Measurements from ENCODE around the gene DAPK1. TPM values are rescaled to one million over a fixed set of nuclear protein-coding genes. Genes with fewer than 3 reads are reported as not detected.

The DAPK1 gene
- polyA plus RNA-seq, 2 of the 4 experiments (the other 2 are of a cell fraction): 55.2 to 67.2 TPM

- TF ChIP-seq ZC3H11A (IDR thresholded peaks at IDR 0.05): no peak
- TF ChIP-seq SMC3 (IDR thresholded peaks at IDR 0.05): no peak
- TF ChIP-seq TP53 (CRISPR knock-in tag; IDR thresholded peaks at IDR 0.05): no peak
- TF ChIP-seq ZNF302 (CRISPR knock-in tag; IDR thresholded peaks at IDR 0.05): no peak
- no peak for TF ChIP-seq CTCF (IDR thresholded peaks at IDR 0.05)
- no peak for TF ChIP-seq MAX (IDR thresholded peaks at IDR 0.05)
- TF ChIP-seq NPAS2 (CRISPR knock-in tag; IDR thresholded peaks at IDR 0.05; ENCODE audit: borderline replicate concordance): no peak
- no peak for TF ChIP-seq ZSCAN20 (CRISPR knock-in tag; IDR thresholded peaks at IDR 0.05)
Measured at GRCh38 chr9:87541663-87542062, 44.0 kb downstream of the DAPK1 start (continued).

- H3K4me2 ChIP-seq: no peak overlapping the region
- CTCF ChIA-PET: interaction anchor here (1.1 kb wide), 1 partner anchor 119 kb away, joined by 3 read pairs; no protein-coding TSS in a partner anchor
- no peak for FAIRE-seq
- no peak for DNase-seq (ENCODE audit: low read depth in 1 of 2, low spot score in 1 of 2)
- no peak overlapping the region for H3K27ac ChIP-seq
- no peak for ATAC-seq
- TF ChIP-seq REST (IDR thresholded peaks at IDR 0.05) (no peak), JUNB (IDR thresholded peaks at IDR 0.05) (no peak), HMGXB4 (CRISPR knock-in tag; IDR thresholded peaks at IDR 0.05; ENCODE audit: borderline replicate concordance) (no peak), EHF (CRISPR knock-in tag; IDR thresholded peaks at IDR 0.05) (no peak), RFX5 (IDR thresholded peaks at IDR 0.05) (no peak), RARB (CRISPR knock-in tag; IDR thresholded peaks at IDR 0.05) (no peak), NR3C1 (IDR thresholded peaks at IDR 0.05) (no peak), ELK1 (IDR thresholded peaks at IDR 0.05; ENCODE audit: low read depth, low read length) (no peak), CBX2 (IDR thresholded peaks at IDR 0.05; ENCODE audit: borderline replicate concordance, low read depth) (no peak), KDM5A (IDR thresholded peaks at IDR 0.05) (no peak), HOXB13 (CRISPR knock-in tag; IDR thresholded peaks at IDR 0.05; ENCODE audit: low read depth) (no peak), JUN (IDR thresholded peaks at IDR 0.05) (no peak), POLR2AphosphoS2 (conservative IDR thresholded peaks at IDR 0.05; ENCODE audit: low read length) (no peak), CBX8 (IDR thresholded peaks at IDR 0.05) (no peak), MAZ (IDR thresholded peaks at IDR 0.05; ENCODE audit: borderline replicate concordance, low read depth, low read length) (no peak), ZFP36 (IDR thresholded peaks at IDR 0.05; ENCODE audit: borderline replicate concordance, partially characterized antibody) (no peak), HES2 (IDR thresholded peaks at IDR 0.05) (no peak), FOXS1 (CRISPR knock-in tag; IDR thresholded peaks at IDR 0.05) (no peak)
- no peaks in the 10 kb centered on the region for H3K9me3 ChIP-seq
- POLR2A ChIA-PET: no interaction called here
- 45% methylated on average over 2 of the region's 2 CpGs for WGBS (ENCODE audit: missing lambda C conversion rate)
- no peak overlapping the region for H3K4me3 ChIP-seq
- H3K4me1 ChIP-seq: peaks cover 27% of the 10 kb centered on the region
Measured at GRCh38 chr9:87542141-87542540, 44.5 kb downstream of the DAPK1 start.

All from A549 (cell line).